CD4-positive, alpha-beta T cell treated with Interleukin-21 for 1 hour (primary cell): ENCODE measurements around the gene CCDC158.
"Not testable (repeated sequence)": the region's sequence is repeated elsewhere in the genome, so short reads cannot be mapped to it uniquely, and the experiment has no call there.

ENCODE experiments used
- DNase-seq: peaks from one replicate; pipeline ENCODE4 v3.0.0-alpha.2; 2020

CCDC158 gene

DNA sequence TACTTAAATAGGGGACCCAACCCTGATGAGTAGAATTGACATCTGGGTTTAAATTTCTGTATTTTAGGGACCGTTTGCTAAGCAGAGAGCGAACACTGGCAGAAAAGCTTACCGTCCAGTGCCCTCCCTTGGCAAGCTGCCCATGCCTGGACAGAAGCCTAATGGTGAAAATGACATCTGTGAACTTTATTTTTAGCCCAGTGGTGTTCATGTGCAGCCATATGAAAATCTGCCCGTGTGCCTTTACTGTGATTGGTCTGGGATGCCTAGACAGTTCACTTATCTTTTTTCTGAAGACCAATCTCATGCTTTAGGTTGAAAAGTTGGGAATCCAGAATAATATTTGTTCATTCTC, 113.3 kb downstream of the CCDC158 start:
- DNase-seq: no peak

DNA sequence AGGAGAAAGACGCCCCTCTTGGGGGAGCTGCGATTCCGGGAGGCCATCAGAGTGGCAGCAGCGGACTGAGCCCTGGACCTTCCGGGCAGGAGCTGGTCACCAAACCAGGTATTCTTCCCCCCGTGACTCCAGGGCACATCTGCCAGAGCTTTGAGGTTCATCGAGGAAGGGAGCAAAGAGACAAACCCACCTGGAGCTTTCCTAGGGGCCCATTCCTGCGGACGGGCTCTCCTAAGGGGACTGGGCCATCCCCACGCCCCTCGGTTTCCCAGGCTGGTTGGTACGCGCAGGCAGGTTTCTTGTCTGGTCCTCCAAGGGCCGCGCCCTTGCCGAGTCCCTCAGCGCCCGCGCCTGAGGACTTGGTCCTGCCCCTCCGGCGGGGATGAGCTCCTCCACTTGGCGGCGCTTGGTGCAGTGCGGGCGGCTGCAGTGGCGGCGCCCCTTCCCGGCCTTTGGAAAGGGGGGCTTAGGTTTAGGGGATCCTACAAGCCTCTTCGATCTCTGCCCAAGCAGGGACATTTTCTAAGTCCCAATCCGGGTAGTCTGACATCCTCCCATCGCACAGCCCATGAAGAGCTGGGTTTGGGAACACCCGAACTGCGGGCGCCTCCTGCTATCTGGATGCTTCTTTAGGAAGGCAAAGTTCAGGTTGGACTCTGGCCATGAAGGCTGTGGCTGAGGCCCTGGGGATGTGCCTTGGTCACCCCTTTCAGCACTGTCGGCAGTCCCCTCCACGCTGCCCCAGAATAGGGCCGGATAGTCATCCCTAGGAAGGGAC, 113.9 kb downstream of the CCDC158 start:
- DNase-seq: peak; percentile 4

DNA sequence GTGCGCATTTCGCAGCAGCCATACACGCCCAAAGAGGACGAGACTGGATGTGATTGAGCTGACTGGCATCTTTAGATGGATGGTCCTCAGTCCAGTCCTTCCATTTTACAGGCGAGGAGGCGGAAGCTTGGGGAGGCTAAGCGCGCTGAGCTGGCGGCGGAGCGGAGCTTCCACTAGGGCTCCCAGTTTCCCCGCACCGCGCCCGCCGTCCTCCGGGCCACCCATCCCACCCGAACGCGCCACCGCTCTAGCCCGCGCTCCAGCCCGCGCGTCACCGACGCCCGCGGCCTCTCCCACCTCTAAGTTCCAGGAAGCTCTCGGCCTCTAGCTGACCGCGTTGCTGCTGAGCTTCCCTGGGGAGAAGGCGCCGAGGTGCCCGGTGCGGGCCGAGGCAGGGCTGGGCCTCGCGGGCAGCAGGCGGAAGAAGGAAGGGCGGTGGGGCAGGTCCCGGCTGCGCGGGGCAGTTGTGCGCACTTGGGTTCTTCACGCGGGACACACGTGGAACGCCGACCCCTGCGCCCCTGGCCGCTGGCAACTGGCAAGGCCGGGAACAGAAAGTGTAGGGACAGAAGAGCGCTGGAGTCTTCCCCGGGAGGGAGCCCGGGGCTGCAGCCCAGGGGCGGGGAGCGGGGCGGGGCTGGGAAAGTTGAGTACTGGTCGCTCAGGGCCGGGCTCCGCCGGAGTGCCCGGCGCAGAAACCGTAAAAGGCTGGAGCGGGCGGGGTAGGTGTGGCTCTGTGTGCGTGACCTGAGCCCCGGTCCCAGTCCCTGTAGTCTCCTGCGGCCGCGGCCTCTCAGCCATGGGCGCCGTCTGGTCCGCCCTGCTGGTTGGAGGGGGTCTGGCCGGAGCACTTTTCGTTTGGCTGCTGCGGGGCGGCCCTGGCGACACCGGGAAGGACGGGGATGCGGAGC, 114.7 kb downstream of the CCDC158 start, which contains the start of gene STBD1:
TSS of gene STBD1 (plus strand) at position 763 of the 911 bp plus-strand sequence. CDS start at position 800, 37 bp downstream.
- peak; percentile 30 for DNase-seq

DNA sequence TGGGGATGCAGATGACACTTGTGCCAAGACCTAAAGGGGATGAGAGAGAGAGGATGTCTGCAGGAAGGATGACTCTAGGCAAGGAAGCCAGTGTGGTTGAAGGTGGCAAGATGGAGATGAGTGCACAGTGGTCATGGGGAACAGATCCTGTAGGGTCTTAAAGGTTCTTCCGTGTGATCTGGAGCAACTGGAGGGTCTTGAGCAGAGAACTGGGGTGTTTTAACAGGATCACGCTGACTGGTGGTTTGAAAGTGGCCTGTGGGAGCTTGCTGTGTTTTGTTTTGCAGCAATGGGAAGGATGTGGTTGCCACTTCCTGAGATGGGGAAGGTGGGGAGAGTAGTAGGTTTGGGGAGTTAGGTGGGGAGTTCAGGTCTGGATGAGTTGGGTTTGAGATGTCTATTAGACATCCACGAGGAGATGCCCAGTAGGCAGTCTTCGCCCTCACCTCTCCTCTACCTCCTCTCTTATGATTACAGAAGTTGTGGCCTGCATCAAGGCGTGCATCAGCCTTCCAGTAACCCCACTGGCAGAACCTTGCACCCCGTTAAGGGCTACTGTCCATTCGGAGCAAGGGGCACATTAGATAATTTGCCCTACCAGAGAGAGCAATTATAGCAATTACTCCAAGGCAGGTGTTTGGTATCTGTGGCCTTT, 115.8 kb downstream of the CCDC158 start:
- DNase-seq: peak; percentile 31

DNA sequence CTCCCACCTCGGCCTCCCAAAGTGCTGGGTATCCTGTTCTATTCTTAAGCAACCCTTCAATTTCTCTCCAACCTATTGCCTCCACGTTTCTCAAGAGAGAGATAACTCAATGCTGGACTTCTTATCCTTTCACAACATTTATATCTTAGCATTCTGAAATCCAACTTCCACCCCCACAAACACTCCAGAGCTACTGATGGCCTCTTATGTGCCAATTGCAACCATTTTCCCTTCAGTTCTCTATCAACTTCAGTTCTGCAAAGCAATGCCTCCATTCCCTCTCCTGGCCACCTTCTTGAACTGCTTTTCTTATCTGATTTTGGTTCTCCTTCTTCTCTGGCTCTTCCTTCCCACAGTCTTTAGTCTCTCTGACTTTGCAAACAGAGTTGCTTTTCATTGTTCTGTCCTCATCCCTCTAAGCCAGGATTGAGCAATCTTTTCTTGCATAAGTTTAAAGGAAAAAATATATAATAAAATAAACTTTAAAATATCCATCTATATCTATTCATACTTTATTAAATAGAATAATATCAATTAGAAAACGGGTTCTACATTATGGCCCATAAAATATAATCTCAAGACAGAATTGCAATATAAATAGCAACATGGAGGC, 118.0 kb downstream of the CCDC158 start:
- no peak for DNase-seq

DNA sequence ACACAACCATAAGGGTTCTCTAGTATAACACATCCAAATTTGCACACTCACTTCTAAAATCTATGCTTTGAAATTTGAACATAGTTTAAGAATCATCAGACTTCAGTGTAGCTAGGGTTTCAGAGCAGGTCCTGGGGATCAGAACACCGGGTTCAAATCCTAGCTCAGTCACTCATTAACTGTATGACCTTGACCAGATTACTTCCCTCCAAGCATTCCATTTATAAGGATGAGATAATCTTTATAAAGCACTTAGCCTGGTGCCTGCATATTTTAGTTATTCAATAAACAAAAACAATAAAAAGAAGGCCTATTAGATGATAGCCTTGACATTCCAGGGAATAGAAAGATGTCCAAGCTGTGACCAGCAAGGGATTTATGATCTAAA, 119.2 kb downstream of the CCDC158 start:
- no peak for DNase-seq

DNA sequence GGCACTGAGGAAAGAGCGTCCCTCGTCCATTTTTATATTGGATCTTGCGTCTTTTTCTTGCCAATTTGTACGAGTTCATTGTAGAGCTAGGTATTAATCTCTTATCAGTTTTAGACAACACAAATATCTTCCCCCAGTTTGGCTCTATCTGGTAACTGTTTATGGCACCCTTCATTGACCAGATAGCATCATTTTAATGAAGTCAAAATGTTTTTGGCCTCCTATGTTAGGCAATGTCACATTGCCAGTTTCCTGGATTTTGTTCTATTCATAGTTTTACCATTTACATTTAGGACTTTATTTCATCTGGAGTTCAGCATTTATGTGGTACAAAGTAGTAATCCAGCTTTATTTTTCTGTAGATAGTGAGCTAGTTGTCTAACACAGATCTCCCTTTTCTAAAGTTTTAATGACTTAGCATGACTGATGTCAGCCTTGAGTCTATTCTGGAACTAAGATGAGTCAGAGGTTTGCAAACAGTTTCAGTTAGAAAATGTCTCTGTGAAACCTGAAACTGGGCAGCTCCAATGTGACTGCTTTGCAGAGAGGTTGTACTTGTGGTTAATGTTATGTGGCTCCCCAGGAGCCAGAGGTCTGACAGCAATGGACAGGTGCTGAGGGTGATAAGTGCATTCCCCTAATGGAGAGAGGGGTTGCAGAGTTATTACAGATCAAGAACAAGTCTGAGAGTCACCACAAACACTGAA, 119.7 kb downstream of the CCDC158 start:
- DNase-seq: no peak

DNA sequence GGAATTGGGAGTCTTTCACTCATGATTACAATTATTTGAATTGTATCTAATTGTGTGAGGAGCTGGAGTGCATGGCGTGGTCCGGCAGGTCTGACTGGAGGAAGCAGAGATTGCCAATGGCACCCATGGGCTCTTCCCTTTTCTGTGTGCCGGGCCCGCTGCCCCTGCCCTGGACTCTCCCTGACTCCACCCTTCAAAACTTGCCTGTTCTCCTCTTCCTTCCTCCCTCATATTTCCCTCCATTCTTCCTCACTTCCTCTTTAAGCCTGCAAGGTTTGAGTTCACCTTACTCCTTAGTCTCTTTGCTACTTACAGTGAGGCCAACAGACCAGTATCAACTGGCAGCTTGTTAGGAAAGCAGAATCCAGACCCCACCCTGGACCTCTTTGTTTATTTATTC, 120.9 kb downstream of the CCDC158 start:
- no peak for DNase-seq

DNA sequence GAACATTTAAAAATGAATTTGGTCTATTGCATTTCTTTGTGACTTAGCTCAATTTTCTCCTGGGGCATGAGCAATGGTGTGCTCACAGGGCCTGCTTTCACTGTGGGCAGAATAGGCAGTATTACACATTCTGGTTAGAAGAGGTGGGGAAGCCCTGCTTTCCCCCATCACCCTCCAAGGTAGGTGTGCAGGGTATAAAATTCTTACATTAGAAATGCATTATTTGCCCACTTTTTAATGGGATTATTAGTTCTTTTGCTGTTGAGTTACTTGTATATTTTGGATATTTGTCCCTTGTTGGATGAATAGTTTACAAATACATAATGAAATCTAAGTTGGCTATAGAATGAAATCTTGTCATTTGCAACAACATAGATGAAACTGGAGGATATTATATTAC, 122.7 kb downstream of the CCDC158 start:
- no peak for DNase-seq

DNA sequence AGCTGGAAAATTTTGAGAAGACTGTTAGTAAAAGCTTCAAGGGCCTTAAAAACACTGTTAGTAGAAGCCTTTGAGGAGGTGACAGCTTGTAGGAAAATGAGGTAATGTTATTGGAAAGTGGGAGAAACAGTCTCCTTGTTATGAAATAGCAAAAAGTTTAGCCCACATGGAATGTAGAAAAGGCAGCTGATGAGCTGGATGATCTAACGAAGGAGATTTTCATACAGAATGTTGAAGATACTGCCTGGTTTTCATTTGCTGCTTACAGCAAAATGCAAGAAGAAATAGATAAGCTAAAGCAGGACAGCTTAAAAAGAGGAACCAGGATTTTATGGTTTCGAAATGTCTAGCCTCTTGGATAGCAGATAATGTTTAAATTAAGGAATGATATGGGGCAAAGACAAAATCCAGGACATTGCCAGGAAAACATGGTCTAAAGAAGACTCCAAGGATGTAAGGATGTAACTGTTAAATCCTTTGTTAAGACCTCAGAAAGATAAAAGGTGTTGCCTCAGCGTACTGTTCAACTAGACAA, 124.6 kb downstream of the CCDC158 start:
- DNase-seq: no peak

DNA sequence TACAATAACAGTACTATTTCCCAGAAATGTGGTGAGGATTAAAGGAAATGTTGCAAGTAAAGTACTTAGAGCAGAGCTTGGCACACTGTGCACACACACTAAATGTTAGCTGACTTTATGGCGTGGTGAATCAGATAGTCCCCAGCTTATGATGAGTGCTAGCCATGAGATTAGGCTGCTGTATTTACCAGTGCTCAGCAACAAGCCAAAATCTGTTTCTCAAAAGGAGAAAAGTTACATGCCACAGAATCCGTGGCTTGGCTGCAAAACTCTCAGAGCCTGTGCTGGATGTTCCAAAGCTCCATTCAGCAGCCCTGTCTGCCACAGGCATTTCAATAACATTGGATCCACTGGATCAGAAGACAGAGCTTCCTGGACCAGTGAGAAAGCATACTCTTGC, 127.2 kb downstream of the CCDC158 start:
- DNase-seq: no peak

DNA sequence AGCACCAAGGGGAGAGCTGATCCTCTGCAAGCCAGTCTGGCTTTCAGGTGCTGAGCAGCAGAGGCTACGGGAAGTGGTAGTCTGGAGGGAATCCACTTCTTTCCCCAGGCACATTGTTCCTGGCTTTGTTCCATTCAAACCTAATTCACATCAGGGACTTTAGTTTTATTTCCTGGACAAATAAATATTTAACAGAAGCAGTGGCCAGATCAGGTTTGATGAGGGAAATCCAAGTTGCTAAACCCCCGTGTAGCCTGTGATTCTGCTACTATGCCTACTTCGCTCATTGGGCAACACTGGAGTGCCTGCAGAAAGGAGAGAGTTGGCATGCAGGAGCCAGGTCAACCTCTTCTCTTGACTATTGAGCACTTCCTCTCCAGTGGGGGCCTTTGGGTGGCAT, 128.2 kb downstream of the CCDC158 start:
- no peak for DNase-seq

DNA sequence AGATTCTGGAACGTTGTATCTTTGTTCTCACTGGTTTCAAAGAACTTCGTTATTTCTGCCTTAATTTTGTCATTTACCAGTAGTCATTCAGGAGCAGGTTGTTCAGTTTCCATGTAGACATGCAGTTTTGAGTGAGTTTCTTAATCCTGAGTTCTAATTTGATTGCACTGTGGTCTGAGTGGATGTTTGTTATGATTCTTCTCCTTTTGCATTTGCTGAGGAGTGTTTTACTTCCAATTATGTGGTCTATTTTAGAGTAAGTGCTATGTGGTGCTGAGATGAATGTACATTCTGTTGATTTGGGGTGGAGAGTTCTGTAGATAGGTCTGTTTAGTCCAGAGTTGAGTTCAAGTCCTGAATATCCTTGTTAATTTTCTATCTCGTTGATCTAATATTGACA, 133.1 kb downstream of the CCDC158 start:
- not testable (repeated sequence) for DNase-seq

DNA sequence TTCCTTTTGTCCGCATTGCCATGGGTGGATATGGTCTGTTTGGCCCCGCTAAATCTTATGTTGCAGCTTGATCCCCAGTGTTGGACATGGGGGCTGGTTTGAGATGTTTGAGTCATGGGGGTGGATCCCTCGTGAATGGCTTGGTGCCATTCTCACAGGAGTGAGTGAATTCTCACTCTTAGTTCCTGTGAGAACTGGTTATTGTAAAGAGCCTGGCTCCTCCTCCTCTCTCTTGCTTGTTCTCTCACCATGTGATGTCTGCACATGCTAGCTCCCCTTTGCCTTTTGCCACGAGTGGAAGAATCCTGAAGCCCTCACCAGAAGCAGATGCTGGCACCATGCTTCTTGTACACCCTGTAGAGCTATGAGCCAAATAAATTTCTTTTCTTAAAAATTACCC, 137.0 kb downstream of the CCDC158 start:
- no peak for DNase-seq

DNA sequence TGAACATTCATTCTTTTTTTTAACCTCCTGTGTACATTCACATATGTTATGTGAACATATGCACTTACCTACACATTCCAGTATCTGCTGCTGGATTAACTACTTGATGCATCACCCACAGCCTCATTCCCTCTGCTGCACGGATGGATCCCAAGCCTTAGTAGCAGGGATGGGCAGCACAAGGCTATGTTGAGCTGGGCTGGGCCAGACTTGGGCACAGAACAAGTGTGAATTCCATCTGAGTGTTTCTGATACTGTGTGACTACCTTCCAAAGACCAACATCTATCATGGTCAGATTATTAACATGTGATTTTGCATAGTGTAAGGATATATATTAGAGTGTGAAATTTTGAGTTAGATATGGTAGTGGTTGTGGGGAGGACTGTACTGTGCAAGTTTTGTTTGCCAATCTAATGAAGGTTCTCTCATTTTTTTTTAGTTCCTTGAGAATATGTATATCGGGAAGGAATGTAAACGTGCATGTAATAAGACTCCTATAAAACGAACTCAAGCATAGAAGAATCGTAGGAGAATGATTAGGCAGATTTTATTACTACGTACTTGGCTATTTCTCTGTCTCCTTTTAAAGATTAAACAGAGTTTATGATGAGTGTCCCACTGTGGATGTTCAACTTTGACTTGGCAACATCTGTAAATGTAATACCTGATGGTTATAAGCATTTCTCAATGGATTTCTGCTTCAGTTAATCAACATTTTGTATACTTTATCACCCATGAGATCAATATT, 137.8 kb downstream of the CCDC158 start:
- DNase-seq: no peak

DNA sequence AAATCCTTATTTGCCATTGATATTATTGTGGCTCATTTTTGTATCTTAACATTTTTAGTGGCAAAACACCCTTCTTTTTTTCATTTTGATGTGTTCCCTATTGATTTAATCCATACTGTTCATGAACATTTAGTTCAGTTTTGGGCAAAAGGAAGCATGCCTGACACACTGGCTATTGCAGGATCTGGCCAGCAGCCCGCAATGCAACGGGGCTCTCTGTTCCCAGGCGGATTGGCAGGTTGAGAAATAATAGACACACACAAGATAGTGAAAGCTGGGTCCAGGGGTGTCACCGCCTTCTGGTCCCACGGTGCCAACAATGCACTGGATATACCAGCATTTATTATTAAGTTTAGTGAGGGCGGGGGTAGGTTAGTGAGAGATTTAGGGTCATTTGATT, 139.3 kb downstream of the CCDC158 start:
- not testable (repeated sequence) for DNase-seq

DNA sequence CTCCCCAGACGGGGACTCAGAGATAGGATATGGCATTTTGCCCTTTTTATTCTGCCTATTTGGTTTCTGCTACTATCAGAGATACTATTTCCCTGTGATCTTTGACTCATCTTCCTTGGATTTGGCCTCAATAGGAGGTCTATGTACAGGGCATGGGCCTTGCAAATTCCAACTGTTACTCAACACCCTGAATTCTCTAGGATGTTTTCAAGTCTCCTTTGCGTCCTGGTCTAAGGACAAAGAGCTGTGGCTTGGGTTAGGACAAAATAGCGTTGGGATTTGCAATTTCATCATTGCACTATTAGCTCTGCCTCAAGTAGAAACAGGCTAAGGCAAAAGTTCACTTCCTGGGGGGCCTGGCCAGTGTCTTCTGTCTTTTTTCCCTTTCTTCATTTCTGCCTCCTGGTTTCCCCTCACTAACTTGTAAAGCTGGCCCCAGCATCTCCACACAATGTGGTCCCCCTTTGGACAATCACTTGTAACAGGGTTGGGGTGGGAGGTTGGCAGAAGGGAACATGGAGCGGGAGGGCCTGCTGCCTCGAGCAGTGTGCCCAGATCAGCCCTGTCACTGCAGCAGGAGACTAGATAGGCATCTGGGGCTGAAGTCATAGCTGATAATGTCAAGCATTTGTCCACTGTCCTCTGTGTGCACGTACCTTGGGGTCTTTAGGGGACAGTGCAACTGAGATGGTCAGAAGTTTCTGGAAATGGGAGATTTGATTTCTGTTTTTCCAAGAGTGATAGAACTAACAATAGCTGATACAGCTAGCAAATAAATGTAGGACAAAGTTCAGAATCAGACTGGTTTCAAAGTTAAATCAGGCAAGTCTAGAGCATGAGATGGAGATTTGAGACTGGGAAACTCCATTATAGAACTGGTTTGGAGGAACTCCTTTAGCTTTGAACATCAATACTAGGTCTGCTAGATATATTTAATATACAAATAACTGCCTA, 140.2 kb downstream of the CCDC158 start:
- no peak for DNase-seq

DNA sequence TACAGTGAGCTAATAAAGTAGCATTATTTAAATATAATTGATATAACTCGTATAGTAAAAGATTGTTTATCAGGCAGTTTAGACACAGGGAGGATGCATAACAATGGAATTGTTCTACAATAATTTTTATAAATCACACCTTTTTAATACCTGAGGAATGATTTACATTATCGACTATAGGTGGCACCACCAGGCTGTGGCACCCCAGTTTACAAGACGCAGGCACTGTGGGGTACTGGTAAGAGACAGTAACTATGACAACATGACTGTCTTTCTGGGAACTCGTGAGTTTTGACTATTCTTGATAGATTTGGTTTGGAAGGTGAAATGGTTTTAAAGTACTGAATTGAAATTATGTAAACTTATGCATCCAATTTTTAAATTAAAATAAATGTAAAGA, 141.5 kb downstream of the CCDC158 start:
- DNase-seq: peak; percentile 57

DNA sequence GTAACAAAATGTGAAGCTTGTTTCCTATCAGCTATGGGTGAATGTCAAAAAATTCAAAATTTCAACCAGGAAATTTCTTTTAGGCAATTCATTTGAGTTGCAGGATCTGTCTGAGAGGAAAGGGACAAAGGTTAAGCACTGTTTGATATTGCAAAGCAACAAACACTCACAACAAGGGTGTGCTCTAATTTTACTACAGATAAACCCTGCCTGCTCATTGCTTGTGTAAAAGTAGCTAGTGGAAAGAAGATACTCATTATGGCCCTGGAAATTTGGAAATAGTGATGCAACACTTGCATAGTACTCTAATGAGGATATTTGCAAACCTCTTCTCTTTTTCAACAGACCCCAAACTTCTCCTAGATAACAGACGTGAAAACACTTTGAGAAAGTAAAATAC, 142.4 kb downstream of the CCDC158 start:
- DNase-seq: no peak

DNA sequence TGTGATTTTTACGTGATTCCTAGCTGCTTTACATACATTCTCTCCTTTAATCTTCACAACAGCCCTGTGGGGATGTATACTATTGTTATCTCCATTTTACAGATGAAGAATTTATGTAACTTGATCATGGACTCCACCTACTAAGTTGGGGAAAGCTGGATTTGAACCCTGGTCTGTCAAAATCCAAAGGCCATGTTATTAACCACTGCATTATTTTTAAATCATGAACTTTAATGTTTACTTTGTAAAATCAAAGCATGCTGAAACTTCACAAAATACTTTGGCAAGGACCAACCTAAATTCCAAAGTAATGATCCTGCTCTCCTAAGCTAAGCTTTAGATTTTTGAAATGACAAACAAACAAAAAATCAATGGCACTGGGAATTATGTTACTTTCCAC, 143.3 kb downstream of the CCDC158 start:
- DNase-seq: no peak
